VCaP (cell line): ENCODE data around the gene PEX14.
"Not testable (repeated sequence)": the region's sequence is repeated elsewhere in the genome, so short reads cannot be mapped to it uniquely, and the experiment has no call there.

Source experiments
- H3K27ac ChIP-seq: fragments of 450-650 bp; 2 replicates; pipeline ENCODE4 v1.5.1; 2017
- TF ChIP-seq, protein P1 (sequence below): fragments of 450-650 bp; conservative IDR thresholded peaks from 2 replicates; pipeline ENCODE4 v1.5.1; 2017; ENCODE audit warnings: mild to moderate bottlenecking, moderate library complexity

Gene PEX14, protein sequence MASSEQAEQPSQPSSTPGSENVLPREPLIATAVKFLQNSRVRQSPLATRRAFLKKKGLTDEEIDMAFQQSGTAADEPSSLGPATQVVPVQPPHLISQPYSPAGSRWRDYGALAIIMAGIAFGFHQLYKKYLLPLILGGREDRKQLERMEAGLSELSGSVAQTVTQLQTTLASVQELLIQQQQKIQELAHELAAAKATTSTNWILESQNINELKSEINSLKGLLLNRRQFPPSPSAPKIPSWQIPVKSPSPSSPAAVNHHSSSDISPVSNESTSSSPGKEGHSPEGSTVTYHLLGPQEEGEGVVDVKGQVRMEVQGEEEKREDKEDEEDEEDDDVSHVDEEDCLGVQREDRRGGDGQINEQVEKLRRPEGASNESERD

DNA sequence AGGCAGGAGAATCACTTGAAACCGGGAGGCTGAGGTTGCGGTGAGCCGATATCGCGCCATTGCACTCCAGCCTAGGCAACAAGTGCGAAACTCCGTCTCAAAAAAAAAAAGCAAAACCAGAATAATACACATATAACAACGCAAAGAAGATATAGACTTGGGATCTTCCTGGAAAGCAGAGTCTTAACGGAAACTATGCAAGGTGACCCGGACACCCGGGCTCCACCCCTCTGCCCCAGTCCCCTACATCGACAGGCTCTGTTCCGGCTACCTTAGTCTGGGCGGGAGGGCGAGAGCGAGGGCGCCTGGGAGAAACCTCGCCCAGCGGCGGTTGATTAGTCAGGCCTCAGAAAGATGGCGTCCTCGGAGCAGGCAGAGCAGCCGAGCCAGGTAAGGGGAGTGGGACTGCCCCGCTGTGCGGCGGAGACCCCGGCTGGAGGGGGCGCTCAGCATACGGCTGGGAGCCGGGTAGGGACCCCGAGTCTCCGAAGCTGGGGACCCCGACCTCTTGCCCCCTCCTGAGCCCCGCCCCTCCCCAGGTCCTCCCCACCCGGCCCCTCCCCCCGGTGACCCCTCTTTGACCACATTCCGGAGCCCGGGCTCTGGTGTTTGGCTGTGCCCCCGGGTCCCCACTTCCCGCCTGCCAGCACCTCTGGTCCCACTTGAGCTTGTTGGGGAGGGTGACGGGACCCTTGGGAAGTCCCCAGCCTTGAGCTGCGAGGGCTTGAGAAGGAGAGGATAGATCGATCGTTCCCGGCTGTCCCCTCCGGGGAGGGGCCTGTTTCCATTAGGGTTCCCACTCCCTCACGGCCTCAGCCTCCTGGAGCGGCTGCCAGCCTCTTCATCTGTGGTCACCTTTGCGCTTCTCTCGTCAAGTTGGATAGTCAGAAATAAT, at the start of gene PEX14:
Gene PEX14 (plus strand): TSS at position 338 of the 895 bp plus-strand sequence. CDS start 17 bp downstream, at position 355.
- peak within 1 kb of the TSS; percentile 85 for H3K27ac ChIP-seq
- TF ChIP-seq, protein P1, sequence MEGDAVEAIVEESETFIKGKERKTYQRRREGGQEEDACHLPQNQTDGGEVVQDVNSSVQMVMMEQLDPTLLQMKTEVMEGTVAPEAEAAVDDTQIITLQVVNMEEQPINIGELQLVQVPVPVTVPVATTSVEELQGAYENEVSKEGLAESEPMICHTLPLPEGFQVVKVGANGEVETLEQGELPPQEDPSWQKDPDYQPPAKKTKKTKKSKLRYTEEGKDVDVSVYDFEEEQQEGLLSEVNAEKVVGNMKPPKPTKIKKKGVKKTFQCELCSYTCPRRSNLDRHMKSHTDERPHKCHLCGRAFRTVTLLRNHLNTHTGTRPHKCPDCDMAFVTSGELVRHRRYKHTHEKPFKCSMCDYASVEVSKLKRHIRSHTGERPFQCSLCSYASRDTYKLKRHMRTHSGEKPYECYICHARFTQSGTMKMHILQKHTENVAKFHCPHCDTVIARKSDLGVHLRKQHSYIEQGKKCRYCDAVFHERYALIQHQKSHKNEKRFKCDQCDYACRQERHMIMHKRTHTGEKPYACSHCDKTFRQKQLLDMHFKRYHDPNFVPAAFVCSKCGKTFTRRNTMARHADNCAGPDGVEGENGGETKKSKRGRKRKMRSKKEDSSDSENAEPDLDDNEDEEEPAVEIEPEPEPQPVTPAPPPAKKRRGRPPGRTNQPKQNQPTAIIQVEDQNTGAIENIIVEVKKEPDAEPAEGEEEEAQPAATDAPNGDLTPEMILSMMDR: no peak

DNA sequence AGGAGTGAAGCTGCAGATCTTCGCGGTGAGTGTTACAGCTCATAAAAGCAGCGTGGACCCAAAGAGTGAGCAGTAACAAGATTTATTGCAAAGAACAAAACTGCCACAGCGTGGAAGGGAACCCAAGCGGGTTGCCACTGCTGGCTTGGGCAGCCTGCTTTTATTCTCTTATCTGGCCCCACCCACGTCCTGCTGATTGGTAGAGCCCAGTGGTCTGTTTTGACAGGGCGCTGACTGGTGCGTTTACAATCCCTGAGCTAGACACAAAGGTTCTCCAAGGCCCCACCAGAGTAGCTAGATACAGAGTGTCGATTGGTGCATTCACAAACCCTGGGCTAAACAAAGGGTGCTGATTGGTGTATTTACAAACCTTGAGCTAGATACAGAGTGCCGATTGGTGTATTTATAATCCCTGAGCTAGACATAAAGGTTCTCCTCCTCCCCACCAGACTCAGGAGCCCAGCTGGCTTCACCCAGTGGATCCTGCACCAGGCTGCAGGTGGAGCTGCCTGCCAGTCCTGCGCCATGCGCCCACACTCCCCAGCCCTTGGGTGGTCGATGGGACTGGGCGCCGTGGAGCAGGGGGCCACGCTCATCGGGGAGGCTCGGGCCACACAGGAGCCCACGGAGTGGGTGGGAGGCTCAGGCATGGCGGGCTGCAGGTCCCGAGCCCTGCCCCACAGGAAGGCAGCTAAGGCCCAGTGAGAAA, 48.8 kb upstream of the PEX14 start:
- H3K27ac ChIP-seq: not testable (repeated sequence)

DNA sequence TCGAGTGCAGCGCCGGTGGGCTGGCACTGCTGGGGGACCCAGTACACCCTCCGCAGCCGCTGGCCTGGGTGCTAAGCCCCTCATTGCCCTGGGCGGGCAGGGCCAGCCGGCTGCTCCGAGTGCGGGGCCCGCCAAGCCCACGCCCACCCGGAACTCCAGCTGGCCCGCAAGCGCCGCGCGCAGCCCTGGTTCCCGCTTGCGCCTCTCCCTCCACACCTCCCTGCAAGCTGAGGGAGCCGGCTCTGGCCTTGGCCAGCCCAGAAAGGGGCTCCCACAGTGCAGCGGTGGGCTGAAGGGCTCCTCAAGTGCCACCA, 48.3 kb upstream of the PEX14 start:
- not testable (repeated sequence) for H3K27ac ChIP-seq

DNA sequence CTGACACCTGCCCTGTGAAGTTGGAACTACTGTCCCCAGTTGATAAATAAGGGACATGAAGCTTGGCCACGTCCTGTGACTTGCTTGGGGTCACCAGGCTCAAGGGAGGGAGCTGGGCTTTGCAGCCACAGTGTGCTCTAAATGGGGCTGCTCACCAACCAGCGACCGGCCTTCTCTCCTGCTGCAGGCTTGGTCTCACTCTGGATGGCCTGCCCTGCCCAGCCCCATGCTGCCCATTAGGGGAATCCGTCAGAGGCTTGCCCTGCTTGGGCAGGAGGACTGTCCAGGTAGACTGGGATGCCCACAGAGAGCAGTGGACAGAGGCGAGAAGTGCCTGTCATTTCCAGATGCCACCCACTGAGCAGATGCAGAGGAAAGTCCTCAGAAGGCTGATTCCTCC, 45.8 kb upstream of the PEX14 start:
- TF ChIP-seq, protein P1: no peak
- H3K27ac ChIP-seq: no peak overlapping the region

DNA sequence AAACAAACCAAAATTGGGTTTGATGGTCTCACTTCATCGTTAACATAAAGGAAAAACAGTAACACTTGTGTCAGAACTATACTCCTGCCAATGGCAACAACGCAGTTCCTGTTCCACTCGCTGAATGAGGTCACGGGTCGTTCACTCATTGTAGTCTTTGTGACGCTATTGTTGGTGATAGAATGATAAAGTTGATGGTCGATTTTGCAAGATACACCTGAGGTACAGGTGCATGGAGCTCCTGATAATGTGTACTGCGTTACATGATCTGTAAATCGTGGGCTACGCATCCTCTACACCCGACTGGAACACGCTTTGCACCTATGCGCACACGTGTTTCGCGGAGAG, 44.9 kb upstream of the PEX14 start:
- TF ChIP-seq, protein P1: no peak
- H3K27ac ChIP-seq: peak overlapping the region; percentile 66

DNA sequence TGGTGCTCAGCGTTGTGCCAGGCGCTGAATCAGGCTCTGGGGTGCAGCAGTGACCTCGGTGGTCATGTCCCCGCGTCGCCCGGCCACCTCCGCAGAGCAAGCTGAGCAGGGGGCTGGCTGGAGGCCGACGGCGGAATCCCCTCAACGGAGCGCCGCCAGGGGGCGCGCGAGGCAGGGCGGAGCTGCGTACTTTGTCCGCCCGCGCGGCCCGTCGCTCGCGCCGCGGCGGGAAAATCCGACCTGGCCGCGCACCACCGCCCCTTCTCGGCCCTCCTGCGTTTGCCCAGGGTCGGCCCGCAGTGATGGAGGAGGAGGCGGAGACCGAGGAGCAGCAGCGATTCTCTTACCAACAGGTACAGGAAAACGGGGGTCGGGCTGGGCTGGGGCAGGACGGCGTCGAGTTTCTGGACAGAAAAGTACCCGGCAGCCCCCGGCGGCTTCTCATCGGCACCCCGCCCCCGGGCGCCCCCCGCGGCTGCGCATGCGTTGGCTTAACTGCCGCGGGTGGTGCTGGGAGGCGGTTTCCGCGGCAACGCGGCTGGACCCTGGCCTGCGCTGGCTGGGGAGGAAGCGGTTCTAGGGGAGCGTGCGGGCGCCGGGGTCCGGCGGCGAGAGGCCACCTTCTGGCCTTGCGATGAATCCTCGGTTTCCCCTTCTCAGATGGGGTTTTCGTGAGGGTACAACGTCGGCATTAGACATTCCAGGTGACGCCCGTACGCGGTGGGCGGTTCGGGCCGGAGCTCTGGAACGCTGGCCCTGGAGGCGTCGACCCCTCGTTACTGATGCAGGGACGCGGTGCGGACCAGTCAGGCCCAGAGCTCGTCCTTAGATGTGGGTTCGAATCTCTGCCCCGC, 44.3 kb upstream of the PEX14 start, which contains the start of gene CENPS:
Gene CENPS (plus strand): TSS at position 218 of the 854 bp plus-strand sequence. CDS start 85 bp downstream, at position 303.
- TF ChIP-seq, protein P1: peak; percentile 95
- peak within 1 kb of the TSS; percentile 66 for H3K27ac ChIP-seq

DNA sequence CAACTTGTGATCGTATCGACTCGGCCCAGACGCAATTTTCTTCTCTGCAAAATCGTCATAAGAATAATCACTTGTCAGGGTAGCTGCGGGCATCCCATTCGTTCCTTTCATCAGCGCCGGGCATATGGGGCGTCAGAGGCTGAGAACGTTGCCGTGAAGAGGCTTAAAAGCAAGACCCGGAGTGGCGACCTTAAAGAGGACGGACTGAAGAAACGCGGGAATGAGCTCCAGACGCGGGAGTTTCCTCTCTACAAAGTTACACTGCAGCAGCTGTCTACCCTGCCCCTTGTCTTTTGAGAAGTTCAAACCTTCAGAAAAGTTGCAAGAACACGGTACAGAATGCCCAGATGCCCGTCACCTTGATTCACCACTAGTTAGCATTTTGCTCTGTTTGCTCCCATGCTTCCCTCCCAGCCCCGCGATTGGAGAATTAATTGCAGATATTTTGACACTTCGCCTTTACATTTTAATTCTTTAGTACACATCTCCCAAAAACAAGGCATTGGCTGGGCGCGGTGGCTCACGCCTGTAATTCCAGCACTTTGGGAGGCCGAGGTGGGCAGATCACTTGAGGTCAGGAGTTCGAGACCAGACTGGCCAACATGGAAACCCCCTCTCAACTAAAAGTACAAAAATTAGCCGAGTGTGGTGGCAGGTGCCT, 43.5 kb upstream of the PEX14 start:
- TF ChIP-seq, protein P1: no peak
- peak overlapping the region; percentile 66 for H3K27ac ChIP-seq
